K562 (cell line): ENCODE measurements around the gene SOCS3. TPM values are rescaled to one million over a fixed set of nuclear protein-coding genes. Genes with fewer than 3 reads are reported as not detected.

ENCODE experiments used
- GATAD2A ChIP-seq: fragments of 450-650 bp; IDR thresholded peaks from 2 replicates; pipeline ENCODE4 v1.6.1; 2017
- HDAC3 ChIP-seq: fragments of 450-650 bp; IDR thresholded peaks from 2 replicates; pipeline ENCODE4 v1.6.1; 2018; ENCODE audit warnings: borderline replicate concordance, mild to moderate bottlenecking, moderate library complexity; ENCODE audit not compliant: partially characterized antibody
- ZNF584 ChIP-seq: fragments of 200-800 bp; sonication (Bioruptor generic); IDR thresholded peaks from 2 replicates; pipeline ENCODE4 v1.6.1; 2016; ENCODE audit warnings: low read depth, mild to moderate bottlenecking, missing genetic modification characterization, missing compliant biosample characterization
- polyA plus RNA-seq, 8 experiments: library from polyadenylated mRNA; depleted of rRNA in 4 of 8; stranded (reverse) in 5 of 8; unstranded in 3 of 8; fragments of >200 nt; fragmentation: Nextera tagmentation in 2 of 8; fragmentation: Illumina TruSeq in 1 of 8; extraction: Ambion mirVana in 2 of 8; extraction: Trizol in 1 of 8; gene quantifications; 2 replicates each; pipeline versions ENCODE4 v1.2.1 to v1.2.3, GENCODE V29; 2011 to 2014; ENCODE audit warnings: inconsistent platforms in 1 of 8, missing spikeins in 1 of 8
- total RNA-seq, 7 experiments: library from RNA; depleted of rRNA in 6 of 7; stranded (reverse); fragments of >200 nt in 6 of 7; fragmentation: Illumina TruSeq in 2 of 7; extraction: Trizol in 2 of 7; gene quantifications; 2 replicates each; pipeline versions ENCODE4 v1.2.1 to v1.2.3, GENCODE V29; 2011 to 2021; ENCODE audit warnings: low replicate concordance in 1 of 7
- TF ChIP-seq, protein P1 (sequence below): fragments of 200-600 bp; sonication (generic); IDR thresholded peaks from one replicate; pipeline ENCODE4 v1.6.1; 2012; ENCODE audit warnings: mild to moderate bottlenecking, low read depth, low read length, inconsistent platforms
- TF ChIP-seq, protein P2 (sequence below): fragments of 450-650 bp; IDR thresholded peaks from 2 replicates; pipeline ENCODE4 v1.6.1; 2018; ENCODE audit not compliant: partially characterized antibody
- TF ChIP-seq, protein P3 (sequence below): sonication (generic); formaldehyde crosslinking; IDR thresholded peaks from 2 replicates; pipeline ENCODE4 v1.9.0; 2022; ENCODE audit warnings: mild to moderate bottlenecking, missing genetic modification reagents
- TF ChIP-seq, protein P4 (sequence below): fragments of 250-450 bp; sonication (Bioruptor Pico); IDR thresholded peaks from 2 replicates; pipeline ENCODE4 v1.4.0; 2020; ENCODE audit warnings: mild to moderate bottlenecking, moderate library complexity, borderline replicate concordance

The SOCS3 gene
- total and polyA plus RNA-seq, 9 of the 15 experiments (the other 6 are each of a cell fraction or from before 2014, with no cell fraction given): 0.56 to 38.9 (median 13.7) TPM

DNA sequence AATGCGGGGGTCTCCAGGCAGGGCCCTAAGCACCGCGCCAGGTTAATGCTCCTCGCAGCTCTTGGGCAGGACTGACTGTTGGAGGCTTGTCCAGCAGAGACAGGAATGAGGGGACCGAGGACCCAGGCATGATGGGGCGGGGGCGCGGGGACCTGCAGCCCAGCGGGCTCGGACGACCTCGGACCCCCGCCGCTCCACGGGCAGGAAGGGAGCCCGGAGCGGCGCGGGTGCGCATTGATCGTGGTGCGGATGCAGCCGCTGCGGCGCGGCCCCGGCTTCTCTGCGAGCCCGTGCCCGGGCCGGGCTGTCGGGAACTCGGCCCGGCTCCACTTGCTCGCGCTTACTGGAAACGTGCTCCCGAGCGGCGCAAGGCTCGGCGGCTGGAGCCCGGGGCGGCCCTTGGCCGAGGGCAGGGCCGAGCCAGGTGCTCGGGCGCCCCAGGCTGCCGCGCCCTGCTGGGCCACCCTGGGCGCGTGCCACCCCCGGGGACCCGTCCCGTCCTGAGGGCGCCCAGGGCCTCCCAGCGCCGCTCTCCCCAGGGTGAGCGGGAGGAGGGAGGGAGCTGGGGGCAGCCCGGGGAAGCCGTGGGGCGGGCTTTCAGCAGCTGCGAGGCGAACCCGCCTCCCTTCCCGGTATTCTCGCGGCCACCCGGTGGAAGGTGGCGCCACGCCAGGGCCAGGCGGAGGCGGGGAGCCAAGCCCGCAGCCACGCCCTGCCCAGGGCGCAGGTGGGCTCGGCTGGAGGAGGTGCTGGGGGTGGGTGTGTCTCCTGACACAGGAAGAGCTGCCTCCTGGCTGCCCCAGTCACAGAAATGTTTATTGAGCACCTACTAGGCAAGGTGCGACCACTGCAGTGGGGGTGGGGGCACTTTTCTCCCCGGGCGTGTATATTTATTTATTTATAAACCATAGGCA, 45.9 kb downstream of the SOCS3 start (continued):
- TF ChIP-seq, protein P1, sequence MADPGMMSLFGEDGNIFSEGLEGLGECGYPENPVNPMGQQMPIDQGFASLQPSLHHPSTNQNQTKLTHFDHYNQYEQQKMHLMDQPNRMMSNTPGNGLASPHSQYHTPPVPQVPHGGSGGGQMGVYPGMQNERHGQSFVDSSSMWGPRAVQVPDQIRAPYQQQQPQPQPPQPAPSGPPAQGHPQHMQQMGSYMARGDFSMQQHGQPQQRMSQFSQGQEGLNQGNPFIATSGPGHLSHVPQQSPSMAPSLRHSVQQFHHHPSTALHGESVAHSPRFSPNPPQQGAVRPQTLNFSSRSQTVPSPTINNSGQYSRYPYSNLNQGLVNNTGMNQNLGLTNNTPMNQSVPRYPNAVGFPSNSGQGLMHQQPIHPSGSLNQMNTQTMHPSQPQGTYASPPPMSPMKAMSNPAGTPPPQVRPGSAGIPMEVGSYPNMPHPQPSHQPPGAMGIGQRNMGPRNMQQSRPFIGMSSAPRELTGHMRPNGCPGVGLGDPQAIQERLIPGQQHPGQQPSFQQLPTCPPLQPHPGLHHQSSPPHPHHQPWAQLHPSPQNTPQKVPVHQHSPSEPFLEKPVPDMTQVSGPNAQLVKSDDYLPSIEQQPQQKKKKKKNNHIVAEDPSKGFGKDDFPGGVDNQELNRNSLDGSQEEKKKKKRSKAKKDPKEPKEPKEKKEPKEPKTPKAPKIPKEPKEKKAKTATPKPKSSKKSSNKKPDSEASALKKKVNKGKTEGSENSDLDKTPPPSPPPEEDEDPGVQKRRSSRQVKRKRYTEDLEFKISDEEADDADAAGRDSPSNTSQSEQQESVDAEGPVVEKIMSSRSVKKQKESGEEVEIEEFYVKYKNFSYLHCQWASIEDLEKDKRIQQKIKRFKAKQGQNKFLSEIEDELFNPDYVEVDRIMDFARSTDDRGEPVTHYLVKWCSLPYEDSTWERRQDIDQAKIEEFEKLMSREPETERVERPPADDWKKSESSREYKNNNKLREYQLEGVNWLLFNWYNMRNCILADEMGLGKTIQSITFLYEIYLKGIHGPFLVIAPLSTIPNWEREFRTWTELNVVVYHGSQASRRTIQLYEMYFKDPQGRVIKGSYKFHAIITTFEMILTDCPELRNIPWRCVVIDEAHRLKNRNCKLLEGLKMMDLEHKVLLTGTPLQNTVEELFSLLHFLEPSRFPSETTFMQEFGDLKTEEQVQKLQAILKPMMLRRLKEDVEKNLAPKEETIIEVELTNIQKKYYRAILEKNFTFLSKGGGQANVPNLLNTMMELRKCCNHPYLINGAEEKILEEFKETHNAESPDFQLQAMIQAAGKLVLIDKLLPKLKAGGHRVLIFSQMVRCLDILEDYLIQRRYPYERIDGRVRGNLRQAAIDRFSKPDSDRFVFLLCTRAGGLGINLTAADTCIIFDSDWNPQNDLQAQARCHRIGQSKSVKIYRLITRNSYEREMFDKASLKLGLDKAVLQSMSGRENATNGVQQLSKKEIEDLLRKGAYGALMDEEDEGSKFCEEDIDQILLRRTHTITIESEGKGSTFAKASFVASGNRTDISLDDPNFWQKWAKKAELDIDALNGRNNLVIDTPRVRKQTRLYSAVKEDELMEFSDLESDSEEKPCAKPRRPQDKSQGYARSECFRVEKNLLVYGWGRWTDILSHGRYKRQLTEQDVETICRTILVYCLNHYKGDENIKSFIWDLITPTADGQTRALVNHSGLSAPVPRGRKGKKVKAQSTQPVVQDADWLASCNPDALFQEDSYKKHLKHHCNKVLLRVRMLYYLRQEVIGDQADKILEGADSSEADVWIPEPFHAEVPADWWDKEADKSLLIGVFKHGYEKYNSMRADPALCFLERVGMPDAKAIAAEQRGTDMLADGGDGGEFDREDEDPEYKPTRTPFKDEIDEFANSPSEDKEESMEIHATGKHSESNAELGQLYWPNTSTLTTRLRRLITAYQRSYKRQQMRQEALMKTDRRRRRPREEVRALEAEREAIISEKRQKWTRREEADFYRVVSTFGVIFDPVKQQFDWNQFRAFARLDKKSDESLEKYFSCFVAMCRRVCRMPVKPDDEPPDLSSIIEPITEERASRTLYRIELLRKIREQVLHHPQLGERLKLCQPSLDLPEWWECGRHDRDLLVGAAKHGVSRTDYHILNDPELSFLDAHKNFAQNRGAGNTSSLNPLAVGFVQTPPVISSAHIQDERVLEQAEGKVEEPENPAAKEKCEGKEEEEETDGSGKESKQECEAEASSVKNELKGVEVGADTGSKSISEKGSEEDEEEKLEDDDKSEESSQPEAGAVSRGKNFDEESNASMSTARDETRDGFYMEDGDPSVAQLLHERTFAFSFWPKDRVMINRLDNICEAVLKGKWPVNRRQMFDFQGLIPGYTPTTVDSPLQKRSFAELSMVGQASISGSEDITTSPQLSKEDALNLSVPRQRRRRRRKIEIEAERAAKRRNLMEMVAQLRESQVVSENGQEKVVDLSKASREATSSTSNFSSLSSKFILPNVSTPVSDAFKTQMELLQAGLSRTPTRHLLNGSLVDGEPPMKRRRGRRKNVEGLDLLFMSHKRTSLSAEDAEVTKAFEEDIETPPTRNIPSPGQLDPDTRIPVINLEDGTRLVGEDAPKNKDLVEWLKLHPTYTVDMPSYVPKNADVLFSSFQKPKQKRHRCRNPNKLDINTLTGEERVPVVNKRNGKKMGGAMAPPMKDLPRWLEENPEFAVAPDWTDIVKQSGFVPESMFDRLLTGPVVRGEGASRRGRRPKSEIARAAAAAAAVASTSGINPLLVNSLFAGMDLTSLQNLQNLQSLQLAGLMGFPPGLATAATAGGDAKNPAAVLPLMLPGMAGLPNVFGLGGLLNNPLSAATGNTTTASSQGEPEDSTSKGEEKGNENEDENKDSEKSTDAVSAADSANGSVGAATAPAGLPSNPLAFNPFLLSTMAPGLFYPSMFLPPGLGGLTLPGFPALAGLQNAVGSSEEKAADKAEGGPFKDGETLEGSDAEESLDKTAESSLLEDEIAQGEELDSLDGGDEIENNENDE: no peak
- TF ChIP-seq ZNF584 (CRISPR knock-in tag): no peak
- no peak for TF ChIP-seq HDAC3
- TF ChIP-seq GATAD2A: no peak
- TF ChIP-seq, protein P2, sequence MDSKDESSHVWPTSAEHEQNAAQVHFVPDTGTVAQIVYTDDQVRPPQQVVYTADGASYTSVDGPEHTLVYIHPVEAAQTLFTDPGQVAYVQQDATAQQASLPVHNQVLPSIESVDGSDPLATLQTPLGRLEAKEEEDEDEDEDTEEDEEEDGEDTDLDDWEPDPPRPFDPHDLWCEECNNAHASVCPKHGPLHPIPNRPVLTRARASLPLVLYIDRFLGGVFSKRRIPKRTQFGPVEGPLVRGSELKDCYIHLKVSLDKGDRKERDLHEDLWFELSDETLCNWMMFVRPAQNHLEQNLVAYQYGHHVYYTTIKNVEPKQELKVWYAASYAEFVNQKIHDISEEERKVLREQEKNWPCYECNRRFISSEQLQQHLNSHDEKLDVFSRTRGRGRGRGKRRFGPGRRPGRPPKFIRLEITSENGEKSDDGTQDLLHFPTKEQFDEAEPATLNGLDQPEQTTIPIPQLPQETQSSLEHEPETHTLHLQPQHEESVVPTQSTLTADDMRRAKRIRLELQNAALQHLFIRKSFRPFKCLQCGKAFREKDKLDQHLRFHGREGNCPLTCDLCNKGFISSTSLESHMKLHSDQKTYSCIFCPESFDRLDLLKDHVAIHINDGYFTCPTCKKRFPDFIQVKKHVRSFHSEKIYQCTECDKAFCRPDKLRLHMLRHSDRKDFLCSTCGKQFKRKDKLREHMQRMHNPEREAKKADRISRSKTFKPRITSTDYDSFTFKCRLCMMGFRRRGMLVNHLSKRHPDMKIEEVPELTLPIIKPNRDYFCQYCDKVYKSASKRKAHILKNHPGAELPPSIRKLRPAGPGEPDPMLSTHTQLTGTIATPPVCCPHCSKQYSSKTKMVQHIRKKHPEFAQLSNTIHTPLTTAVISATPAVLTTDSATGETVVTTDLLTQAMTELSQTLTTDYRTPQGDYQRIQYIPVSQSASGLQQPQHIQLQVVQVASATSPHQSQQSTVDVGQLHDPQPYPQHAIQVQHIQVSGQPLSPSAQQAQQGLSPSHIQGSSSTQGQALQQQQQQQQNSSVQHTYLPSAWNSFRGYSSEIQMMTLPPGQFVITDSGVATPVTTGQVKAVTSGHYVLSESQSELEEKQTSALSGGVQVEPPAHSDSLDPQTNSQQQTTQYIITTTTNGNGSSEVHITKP: peak; percentile 23
- TF ChIP-seq, protein P3, sequence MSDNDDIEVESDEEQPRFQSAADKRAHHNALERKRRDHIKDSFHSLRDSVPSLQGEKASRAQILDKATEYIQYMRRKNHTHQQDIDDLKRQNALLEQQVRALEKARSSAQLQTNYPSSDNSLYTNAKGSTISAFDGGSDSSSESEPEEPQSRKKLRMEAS (CRISPR knock-in tag): peak; percentile 65
- TF ChIP-seq, protein P4, sequence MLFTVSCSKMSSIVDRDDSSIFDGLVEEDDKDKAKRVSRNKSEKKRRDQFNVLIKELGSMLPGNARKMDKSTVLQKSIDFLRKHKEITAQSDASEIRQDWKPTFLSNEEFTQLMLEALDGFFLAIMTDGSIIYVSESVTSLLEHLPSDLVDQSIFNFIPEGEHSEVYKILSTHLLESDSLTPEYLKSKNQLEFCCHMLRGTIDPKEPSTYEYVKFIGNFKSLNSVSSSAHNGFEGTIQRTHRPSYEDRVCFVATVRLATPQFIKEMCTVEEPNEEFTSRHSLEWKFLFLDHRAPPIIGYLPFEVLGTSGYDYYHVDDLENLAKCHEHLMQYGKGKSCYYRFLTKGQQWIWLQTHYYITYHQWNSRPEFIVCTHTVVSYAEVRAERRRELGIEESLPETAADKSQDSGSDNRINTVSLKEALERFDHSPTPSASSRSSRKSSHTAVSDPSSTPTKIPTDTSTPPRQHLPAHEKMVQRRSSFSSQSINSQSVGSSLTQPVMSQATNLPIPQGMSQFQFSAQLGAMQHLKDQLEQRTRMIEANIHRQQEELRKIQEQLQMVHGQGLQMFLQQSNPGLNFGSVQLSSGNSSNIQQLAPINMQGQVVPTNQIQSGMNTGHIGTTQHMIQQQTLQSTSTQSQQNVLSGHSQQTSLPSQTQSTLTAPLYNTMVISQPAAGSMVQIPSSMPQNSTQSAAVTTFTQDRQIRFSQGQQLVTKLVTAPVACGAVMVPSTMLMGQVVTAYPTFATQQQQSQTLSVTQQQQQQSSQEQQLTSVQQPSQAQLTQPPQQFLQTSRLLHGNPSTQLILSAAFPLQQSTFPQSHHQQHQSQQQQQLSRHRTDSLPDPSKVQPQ (CRISPR knock-in tag): no peak
